Fibroblast of gingiva (primary cell): ENCODE data around the gene TLE6.
"Not testable (repeated sequence)": the region's sequence is repeated elsewhere in the genome, so short reads cannot be mapped to it uniquely, and the experiment has no call there.

Experiments used
- DNase-seq: peaks from one replicate; pipeline ENCODE4 v3.0.0-alpha.2; 2011; ENCODE audit warnings: low read depth

The TLE6 gene

GRCh38 chr19:2977001-2977745 is at the start of gene TLE6:
Gene TLE6, plus strand, starts transcription at chr19:2977564. Its CDS starts 670 bp downstream, at chr19:2978234.
- DNase-seq: peak; percentile 95

GRCh38 chr19:2933490-2933910 is 43.9 kb upstream of the TLE6 start:
- no peak for DNase-seq

GRCh38 chr19:2935863-2936262 is 41.5 kb upstream of the TLE6 start:
- DNase-seq: not testable (repeated sequence)

GRCh38 chr19:2942928-2943640 is 34.3 kb upstream of the TLE6 start:
- no peak for DNase-seq

GRCh38 chr19:2944403-2944774 is 33.0 kb upstream of the TLE6 start:
- DNase-seq: no peak

GRCh38 chr19:2944775-2945574 is 32.4 kb upstream of the TLE6 start, which contains the start of gene ZNF77:
Gene ZNF77, minus strand, starts transcription at chr19:2944971. Its CDS starts 131 bp downstream, at chr19:2944840.
- DNase-seq: peak; percentile 99

- DNase-seq: no peak
Measured at GRCh38 chr19:2945575-2946184, 31.7 kb upstream of the TLE6 start.

GRCh38 chr19:2949939-2950285 is 27.5 kb upstream of the TLE6 start:
- DNase-seq: no peak

- peak; percentile 99 for DNase-seq
Measured at GRCh38 chr19:2950286-2951124, 26.9 kb upstream of the TLE6 start.

- no peak for DNase-seq
Measured at GRCh38 chr19:2952953-2953481, 24.3 kb upstream of the TLE6 start.

- DNase-seq: no peak
Measured at GRCh38 chr19:2957160-2957559, 20.2 kb upstream of the TLE6 start.

- no peak for DNase-seq
Measured at GRCh38 chr19:2960120-2960519, 17.2 kb upstream of the TLE6 start.

GRCh38 chr19:2962018-2962670 is 15.2 kb upstream of the TLE6 start:
- peak; percentile 84 for DNase-seq

- DNase-seq: no peak
Measured at GRCh38 chr19:2963122-2963521, 14.2 kb upstream of the TLE6 start.

- DNase-seq: not testable (repeated sequence)
Measured at GRCh38 chr19:2963631-2964030, 13.7 kb upstream of the TLE6 start.

GRCh38 chr19:2964874-2965273 is 12.5 kb upstream of the TLE6 start:
- no peak for DNase-seq

GRCh38 chr19:2967972-2968371 is 9.4 kb upstream of the TLE6 start:
- DNase-seq: no peak

- no peak for DNase-seq
Measured at GRCh38 chr19:2969104-2969504, 8.3 kb upstream of the TLE6 start.

GRCh38 chr19:2970201-2970835 is 7.0 kb upstream of the TLE6 start:
- DNase-seq: peak; percentile 96

- DNase-seq: peak; percentile 93
Measured at GRCh38 chr19:2973229-2973628, 4.1 kb upstream of the TLE6 start.
